Body of pancreas (tissue), 4 donors: ENCODE results near the gene MIGA1. TPM values are rescaled to one million over a fixed set of nuclear protein-coding genes. Genes with fewer than 3 reads are reported as not detected.
"Not testable (repeated sequence)": the region's sequence is repeated elsewhere in the genome, so short reads cannot be mapped to it uniquely, and the experiment has no call there.

Experiments
- ATAC-seq: fragments of 150-250 bp; one replicate; pipeline ENCODE4 v1.9.1; 2016
- DNase-seq, 4 donors: peaks; one replicate each; pipeline ENCODE4 v3.0.0-alpha.2; 2019
- H3K27ac ChIP-seq, 4 donors: fragments of 200-600 bp; sonication (generic); 1 replicate in 3 of 4; 2 replicates in 1 of 4; pipeline versions ENCODE4 v1.5.1 to v1.6.1; 2016 to 2019; ENCODE audit warnings: mild to moderate bottlenecking in 1 of 4, mixed read lengths in 1 of 4, moderate library complexity in 1 of 4
- H3K27me3 ChIP-seq, 2 donors: fragments of 200-600 bp; sonication (generic); one replicate each; pipeline ENCODE4 v1.6.0; 2016; ENCODE audit warnings: mild to moderate bottlenecking in 1 of 2
- H3K36me3 ChIP-seq, 2 donors: fragments of 200-600 bp; sonication (generic); replicated peaks in 1 of 2; 2 replicates each; pipeline ENCODE4 v1.5.1; 2016; ENCODE audit warnings: low read depth in 2 of 2; ENCODE audit not compliant: insufficient read depth in 1 of 2
- H3K4me1 ChIP-seq: fragments of 200-600 bp; sonication (generic); one replicate; pipeline ENCODE4 v1.6.0; 2016
- H3K4me3 ChIP-seq, 2 donors: fragments of 200-600 bp; sonication (generic); 1 replicate in 1 of 2; 2 replicates in 1 of 2; pipeline ENCODE4 v1.5.1; 2016 to 2019
- H3K9me3 ChIP-seq, 3 donors: fragments of 200-600 bp; sonication (generic); 1 replicate in 2 of 3; 2 replicates in 1 of 3; pipeline ENCODE4 v1.5.1; 2016
- CTCF ChIP-seq, 7 experiments: fragments of 450-650 bp in 4 of 7; fragments of 200-600 bp in 3 of 7; sonication (generic) in 3 of 7; IDR thresholded peaks; one replicate each; pipeline ENCODE4 v1.5.1; 2016 to 2019; ENCODE audit warnings: antibody characterized with exemption in 7 of 7
- POLR2A ChIP-seq, 3 donors: fragments of 450-650 bp; IDR thresholded peaks; one replicate each; pipeline ENCODE4 v1.6.1; 2016; ENCODE audit warnings: antibody characterized with exemption in 3 of 3, mild to moderate bottlenecking in 2 of 3
- WGBS, 2 donors: methylation state at CpG; one replicate each; pipeline ENCODE4 v1.1.5; 2017; 5-methylcytosine and 5-hydroxymethylcytosine counted together
- intact Hi-C: fragments of 100-400 bp; cut with DNase I; formaldehyde crosslinking; loops from one replicate; pipeline ENCODE4 v1.15.1; 2023
- total RNA-seq, 2 donors: library from RNA; depleted of rRNA; stranded (reverse); fragments of >200 nt; gene quantifications; one replicate each; pipeline ENCODE4 v1.1.0, GENCODE V29; 2016

The MIGA1 gene
- total RNA-seq, 2 donors from 2014 or later: 6.6 to 10.4 TPM

GRCh38 chr1:77742011-77742555, 37.4 kb upstream of the MIGA1 start:
- H3K27ac ChIP-seq: no peak overlapping the region
- H3K27me3 ChIP-seq: no peaks in the 10 kb centered on the region
- H3K4me1 ChIP-seq: peaks cover 5% of the 10 kb centered on the region
- TF ChIP-seq POLR2A (IDR thresholded peaks at IDR 0.05) (no peak), CTCF (IDR thresholded peaks at IDR 0.05) (no peak)
- H3K9me3 ChIP-seq: no peaks in the 10 kb centered on the region
- intact Hi-C loops: no loop called here
- no peak for ATAC-seq
- DNase-seq: no peak
- 26 to 41% methylated on average over 3 of the region's 3 CpGs for WGBS, 2 donors
- H3K4me3 ChIP-seq: no peak overlapping the region
- peaks cover 0 to 3% of the 10 kb centered on the region in 2 donors for H3K36me3 ChIP-seq

- 61 to 71% methylated on average over 7 of the region's 7 CpGs for WGBS, 2 donors
- intact Hi-C loops: no loop called here
- no peak for DNase-seq
These were observed 34.9 kb upstream of the MIGA1 start for GRCh38 chr1:77744576-77744975.

GRCh38 chr1:77749489-77749888, 30.0 kb upstream of the MIGA1 start:
- ATAC-seq, H3K4me1 ChIP-seq, H3K4me3 ChIP-seq, H3K36me3 ChIP-seq, H3K9me3 ChIP-seq, DNase-seq, intact Hi-C loops, H3K27me3 ChIP-seq, H3K27ac ChIP-seq: not testable (repeated sequence)
- 97 to 100% methylated on average over 4 of the region's 4 CpGs for WGBS, 2 donors

More at GRCh38 chr1:77744576-77744975, 34.9 kb upstream of the MIGA1 start:
- H3K36me3 ChIP-seq: no peaks in the 10 kb centered on the region
- TF ChIP-seq POLR2A (IDR thresholded peaks at IDR 0.05) (no peak), CTCF (IDR thresholded peaks at IDR 0.05) (peak in 2 of 7 experiments; percentile 2 to 5)
- no peak overlapping the region for H3K27ac ChIP-seq
- H3K4me1 ChIP-seq: peaks cover 5% of the 10 kb centered on the region
- no peaks in the 10 kb centered on the region for H3K27me3 ChIP-seq
- ATAC-seq: no peak
- no peak overlapping the region for H3K4me3 ChIP-seq
- H3K9me3 ChIP-seq: no peaks in the 10 kb centered on the region

GRCh38 chr1:77756052-77756754, 23.2 kb upstream of the MIGA1 start:
- no peaks in the 10 kb centered on the region for H3K36me3 ChIP-seq
- H3K27me3 ChIP-seq: no peaks in the 10 kb centered on the region
- intact Hi-C loops: no loop called here
- ATAC-seq (no peak), DNase-seq (no peak)
- no peaks in the 10 kb centered on the region for H3K9me3 ChIP-seq
- H3K4me3 ChIP-seq: no peak overlapping the region
- H3K4me1 ChIP-seq: peaks cover 32% of the 10 kb centered on the region
- no peak overlapping the region for H3K27ac ChIP-seq
- WGBS, 2 donors: 28 to 48% methylated on average over 1 of the region's 1 CpG
- TF ChIP-seq POLR2A (IDR thresholded peaks at IDR 0.05): no peak
- TF ChIP-seq CTCF (IDR thresholded peaks at IDR 0.05): no peak

- peaks cover 31% of the 10 kb centered on the region for H3K4me1 ChIP-seq
- intact Hi-C loops: no loop called here
- no peaks in the 10 kb centered on the region for H3K9me3 ChIP-seq
- no peak for TF ChIP-seq POLR2A (IDR thresholded peaks at IDR 0.05)
- TF ChIP-seq CTCF (IDR thresholded peaks at IDR 0.05): no peak
- WGBS, 2 donors: 15 to 17% methylated on average over 1 of the region's 1 CpG
- no peaks in the 10 kb centered on the region for H3K27me3 ChIP-seq
- H3K4me3 ChIP-seq: no peak overlapping the region
- H3K27ac ChIP-seq: peak overlapping the region in 1 of 4 donors; percentile 13
- no peaks in the 10 kb centered on the region for H3K36me3 ChIP-seq
- DNase-seq: no peak
- no peak for ATAC-seq
These were observed 22.3 kb upstream of the MIGA1 start for GRCh38 chr1:77757066-77757584.
